Eye (tissue), 1 donor: ENCODE results near the gene ABCA2.

ENCODE experiments used
- DNase-seq: peaks from one replicate; pipeline ENCODE4 v3.0.0-alpha.2; 2015

The ABCA2 gene, protein sequence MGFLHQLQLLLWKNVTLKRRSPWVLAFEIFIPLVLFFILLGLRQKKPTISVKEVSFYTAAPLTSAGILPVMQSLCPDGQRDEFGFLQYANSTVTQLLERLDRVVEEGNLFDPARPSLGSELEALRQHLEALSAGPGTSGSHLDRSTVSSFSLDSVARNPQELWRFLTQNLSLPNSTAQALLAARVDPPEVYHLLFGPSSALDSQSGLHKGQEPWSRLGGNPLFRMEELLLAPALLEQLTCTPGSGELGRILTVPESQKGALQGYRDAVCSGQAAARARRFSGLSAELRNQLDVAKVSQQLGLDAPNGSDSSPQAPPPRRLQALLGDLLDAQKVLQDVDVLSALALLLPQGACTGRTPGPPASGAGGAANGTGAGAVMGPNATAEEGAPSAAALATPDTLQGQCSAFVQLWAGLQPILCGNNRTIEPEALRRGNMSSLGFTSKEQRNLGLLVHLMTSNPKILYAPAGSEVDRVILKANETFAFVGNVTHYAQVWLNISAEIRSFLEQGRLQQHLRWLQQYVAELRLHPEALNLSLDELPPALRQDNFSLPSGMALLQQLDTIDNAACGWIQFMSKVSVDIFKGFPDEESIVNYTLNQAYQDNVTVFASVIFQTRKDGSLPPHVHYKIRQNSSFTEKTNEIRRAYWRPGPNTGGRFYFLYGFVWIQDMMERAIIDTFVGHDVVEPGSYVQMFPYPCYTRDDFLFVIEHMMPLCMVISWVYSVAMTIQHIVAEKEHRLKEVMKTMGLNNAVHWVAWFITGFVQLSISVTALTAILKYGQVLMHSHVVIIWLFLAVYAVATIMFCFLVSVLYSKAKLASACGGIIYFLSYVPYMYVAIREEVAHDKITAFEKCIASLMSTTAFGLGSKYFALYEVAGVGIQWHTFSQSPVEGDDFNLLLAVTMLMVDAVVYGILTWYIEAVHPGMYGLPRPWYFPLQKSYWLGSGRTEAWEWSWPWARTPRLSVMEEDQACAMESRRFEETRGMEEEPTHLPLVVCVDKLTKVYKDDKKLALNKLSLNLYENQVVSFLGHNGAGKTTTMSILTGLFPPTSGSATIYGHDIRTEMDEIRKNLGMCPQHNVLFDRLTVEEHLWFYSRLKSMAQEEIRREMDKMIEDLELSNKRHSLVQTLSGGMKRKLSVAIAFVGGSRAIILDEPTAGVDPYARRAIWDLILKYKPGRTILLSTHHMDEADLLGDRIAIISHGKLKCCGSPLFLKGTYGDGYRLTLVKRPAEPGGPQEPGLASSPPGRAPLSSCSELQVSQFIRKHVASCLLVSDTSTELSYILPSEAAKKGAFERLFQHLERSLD (N-terminal part only)

DNA sequence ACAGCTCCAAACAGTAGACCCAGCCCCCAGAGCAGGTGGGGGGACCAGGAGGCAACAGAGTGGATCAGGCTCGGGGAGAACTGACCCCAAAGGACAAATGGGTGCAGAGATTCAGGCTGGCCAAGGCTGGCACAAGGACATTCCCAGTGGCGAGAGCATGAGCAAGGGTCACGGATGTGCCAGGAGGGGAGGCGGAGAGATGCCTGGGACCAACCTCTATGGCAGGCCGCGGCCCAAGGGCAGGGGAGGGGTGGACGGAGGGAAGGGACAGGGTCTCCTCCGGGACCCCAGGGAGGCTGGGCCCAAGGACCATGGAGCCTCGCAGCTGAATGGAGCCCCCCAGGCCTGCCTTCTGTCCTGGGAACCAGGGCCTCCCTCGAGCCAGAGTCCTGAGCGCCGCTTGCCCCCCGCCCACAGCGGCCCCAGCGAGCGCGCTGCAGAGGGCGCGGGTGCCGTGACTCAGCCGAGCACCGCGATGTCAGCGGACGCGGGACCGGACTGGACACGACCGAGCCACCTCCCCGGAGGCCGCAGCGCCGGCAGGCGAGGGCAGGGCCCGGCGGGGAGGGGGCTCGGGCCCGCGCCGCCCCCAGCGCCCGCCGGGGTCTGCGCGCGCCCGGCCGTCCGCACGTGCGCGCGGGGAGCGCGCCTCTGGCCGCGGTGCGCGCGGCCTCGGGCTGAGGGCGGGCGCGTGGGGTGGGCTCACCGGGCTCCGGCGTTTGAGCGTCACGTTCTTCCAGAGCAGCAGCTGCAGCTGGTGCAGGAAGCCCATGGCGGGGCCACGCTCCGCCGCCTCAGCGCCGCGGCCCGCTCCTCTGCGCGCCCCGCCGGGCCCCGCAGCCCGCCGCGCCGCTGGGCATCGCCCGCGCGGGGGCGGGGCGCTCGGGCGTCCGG is at the start of gene ABCA2:
Gene ABCA2 (minus strand): TSS at position 869 of the 894 bp plus-strand sequence. CDS start 97 bp downstream, at position 772.
- peak; percentile 52 for DNase-seq

DNA sequence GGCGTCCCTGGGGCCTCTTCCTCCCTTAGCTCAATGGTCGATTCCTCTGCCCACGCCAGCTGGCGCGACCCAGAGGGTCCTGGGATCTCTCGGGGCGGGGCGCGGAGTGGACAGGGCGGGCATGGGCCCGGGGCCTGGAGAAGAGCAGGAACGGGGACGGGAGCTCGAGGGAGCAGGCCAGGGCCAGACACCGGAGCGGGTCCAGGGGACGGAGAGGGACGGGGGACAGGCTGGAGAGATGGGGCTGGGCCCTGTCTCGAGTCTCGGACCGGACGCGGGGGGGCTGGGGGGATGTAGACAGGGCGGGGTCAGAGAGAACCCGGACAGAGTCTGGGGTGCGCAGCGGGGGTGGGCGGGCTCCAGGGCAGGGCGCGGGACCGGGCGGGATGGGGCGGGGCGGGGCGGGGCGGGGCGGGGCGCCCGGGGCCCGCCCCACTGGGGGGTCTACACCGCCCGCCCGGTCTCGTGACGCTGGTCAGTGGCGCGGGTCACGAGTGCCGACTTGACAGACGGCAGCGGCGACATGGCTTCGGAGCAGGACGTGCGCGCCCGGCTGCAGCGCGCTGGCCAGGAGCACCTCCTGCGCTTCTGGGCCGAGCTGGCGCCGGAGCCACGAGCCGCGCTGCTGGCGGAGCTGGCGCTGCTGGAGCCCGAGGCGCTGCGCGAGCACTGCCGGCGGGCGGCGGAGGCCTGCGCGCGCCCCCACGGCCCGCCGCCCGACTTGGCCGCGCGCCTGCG is 49.1 kb upstream of the ABCA2 start, which contains the start of gene UAP1L1:
Gene UAP1L1 (plus strand): TSS at position 508 of the 738 bp plus-strand sequence. CDS start 16 bp downstream, at position 524.
- peak; percentile 46 for DNase-seq

DNA sequence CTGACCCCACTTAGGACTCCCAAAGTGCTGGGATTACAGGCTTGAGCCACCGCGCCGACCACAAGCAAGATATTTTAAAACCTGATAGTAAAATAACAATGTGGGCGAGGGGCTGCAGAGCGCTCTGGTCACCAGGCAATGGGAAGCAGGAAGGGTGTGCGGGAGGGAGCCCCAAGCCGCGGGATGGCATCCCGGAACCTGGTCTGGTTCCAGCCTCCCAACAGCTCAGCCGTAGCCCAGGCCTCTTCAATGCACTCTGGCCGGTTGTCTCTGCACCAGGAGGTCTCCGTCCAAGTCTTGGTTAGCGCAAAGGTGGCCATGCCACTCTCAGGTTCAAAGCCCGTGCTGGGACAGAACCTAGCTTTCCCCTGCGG is 48.6 kb upstream of the ABCA2 start:
- DNase-seq, result no peak

DNA sequence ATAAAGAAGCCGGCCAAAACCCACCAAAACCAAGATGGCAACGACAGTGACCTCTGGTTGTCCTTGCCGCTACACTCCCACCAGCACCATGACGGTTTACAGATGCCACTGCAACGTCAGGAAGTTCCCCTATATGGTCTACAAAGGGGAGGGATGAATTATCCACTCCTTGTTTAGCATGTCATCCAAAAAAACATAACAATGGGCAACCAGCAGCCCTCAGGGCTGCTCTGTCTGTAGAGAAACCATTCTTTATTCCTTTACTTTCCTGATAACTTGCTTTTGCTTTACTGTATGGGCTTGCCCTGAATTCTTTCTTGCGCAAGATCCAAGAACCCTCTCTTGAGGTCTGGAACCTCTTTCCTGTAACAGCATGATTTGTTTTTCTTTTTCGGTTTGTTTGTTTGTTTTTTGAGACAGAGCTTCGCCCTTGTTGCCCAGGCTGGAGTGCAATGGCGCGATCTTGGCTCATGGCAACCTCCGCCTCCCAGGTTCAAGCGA is 47.3 kb upstream of the ABCA2 start:
- no peak for DNase-seq

DNA sequence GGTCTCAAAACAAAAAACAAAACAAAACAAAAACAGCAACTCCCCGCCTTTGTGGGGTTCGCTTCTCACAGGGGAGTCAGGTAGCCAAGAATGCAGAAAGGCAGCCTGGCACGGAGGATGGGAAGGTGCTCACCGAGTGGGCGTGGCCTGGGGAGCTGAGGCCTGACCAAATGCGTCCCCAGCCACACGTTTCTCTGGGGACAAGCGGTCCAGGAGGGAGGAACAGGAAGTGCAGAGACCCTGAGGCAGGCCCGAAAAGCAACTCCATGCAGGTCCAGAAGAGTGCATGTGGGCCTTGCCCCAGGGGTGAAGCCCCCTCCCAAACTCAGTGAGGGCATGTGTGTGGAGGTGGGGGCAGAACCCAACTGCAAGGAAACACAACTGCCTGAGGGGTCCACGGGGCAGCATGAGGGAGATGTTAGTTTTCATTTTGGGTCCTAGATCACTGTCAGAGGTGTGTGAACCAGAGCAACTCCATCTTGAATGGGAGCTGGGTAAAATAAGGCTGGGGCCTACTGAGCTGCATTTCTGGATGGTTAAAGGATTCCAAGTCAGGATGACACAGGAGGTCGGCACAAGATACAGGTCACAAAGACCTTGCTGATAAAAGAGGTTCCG is 46.7 kb upstream of the ABCA2 start:
- DNase-seq, result no peak

DNA sequence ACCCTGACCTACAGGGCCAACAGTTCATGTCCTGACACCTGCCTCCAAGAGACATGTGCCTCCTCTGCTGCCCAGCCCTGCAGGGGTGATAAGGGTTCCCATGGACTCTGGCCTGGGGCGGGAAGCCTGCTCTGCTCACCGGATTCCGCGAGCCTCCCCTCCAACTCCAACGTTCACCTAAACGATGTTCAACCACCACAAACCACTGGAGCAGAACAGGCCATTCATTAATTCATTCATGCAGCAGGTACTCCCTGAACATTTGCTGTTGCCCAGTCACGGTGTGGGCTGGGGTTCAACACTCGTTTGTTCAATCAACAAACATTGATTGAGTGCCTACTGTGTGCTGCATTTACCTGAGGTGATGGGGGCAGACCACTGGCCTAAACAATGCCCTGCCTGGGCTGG is 46.0 kb upstream of the ABCA2 start:
- no peak for DNase-seq

DNA sequence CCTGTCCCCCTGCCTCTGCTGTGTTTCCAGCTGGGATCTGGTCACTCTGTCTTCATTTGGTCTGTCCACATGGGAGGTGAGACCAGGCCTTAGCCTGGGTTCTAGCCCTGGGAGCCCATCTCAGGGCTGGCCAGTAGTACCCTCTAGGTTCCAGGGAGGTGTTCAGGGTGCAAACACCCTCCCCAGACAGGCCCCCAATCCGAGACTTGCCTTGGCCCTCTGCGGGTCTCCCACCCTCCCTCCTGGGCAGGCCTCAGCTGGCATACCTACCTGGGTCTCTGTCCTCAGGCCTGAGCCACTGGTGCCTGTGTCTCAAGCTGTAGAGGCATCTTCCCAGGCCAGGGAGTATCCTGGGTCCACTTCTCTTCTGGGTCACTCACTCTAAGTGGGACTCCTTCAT is 43.2 kb upstream of the ABCA2 start:
- DNase-seq, result no peak

DNA sequence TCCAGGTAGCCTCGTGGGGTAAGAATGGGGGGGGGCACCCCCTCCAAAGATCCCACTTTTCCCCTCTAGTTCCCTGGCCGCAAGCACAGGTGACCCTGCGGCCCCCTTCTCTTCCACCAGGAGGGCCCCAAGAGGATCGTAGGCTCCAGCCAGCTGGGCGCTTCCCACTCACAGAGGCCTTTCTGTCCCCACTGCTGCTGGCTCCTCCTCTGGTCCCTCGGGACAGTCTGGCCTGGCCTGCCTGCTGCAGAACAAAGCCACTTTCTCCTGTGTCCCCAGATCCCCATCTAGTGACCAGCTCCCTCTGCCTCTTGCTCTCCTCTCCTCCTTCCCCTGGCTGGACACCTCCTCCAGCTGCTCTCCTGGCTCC is 42.9 kb upstream of the ABCA2 start:
- peak; percentile 79 for DNase-seq

DNA sequence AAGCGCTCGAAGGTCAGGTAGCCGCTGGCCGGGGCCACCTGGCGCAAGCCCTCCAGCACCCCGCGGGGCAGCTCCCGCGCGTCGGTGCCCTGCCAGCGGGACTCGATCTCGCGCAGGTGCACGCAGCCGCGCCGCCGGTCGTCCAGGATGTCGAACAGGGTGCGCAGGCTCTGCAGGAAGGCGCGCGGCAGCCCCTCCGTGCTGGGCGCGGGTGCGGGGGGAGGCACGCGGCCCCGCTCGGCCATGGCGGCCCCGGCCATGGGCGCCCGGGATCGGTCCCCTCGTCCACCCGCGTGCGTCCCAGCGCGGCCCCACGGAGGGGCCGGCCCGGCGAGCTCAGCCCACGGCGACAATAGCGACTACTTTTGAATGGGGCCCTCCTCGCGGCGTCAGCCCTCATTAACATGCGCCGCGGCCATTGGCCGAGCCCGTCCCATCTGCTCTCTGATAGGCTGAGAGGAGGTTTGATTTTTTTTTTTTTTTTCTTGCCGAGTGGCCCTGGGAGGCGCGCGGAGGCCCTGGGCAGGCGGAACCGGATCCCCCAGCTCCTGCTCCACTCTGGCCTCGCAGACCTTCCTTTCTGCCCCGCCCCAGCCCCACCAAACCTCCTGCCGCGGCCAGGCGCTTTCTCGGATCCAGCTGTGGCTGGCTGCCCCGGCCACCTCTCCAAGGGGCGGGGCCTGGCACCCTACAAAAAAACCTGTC is 42.3 kb upstream of the ABCA2 start, which contains the start of gene SAPCD2:
Gene SAPCD2 (minus strand): TSS at position 357 of the 705 bp plus-strand sequence. CDS start 97 bp downstream, at position 260.
- DNase-seq, result peak; percentile 93

DNA sequence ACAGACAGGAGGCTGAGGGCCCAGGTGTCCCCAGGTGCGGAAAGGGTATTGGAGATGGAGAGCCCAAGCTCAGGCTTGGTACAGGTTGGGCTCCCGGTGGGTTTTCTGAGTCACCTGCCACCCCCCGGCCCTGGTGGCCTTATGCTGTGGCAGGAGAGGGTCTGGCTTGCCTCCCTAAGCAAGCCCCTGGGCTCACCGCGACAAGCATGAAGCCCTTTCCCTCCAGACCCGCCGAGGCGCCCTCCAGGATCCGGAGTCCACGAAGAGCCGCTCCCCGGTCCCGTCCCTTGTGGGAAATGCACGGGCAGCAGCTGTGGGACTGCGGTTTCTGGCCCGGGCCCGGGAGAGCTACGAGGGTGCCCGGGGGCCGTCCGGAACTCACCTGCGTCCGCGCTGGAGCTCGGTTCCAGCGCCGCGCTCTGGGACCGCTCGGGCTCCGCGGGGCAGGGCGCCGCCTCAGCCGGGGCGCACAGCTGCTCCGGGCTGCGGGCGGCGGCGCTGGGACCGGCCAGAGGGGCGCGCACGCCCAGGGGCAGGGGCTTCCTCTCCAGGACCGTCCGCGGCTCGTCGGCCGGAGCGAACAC is 41.6 kb upstream of the ABCA2 start:
- peak; percentile 41 for DNase-seq

DNA sequence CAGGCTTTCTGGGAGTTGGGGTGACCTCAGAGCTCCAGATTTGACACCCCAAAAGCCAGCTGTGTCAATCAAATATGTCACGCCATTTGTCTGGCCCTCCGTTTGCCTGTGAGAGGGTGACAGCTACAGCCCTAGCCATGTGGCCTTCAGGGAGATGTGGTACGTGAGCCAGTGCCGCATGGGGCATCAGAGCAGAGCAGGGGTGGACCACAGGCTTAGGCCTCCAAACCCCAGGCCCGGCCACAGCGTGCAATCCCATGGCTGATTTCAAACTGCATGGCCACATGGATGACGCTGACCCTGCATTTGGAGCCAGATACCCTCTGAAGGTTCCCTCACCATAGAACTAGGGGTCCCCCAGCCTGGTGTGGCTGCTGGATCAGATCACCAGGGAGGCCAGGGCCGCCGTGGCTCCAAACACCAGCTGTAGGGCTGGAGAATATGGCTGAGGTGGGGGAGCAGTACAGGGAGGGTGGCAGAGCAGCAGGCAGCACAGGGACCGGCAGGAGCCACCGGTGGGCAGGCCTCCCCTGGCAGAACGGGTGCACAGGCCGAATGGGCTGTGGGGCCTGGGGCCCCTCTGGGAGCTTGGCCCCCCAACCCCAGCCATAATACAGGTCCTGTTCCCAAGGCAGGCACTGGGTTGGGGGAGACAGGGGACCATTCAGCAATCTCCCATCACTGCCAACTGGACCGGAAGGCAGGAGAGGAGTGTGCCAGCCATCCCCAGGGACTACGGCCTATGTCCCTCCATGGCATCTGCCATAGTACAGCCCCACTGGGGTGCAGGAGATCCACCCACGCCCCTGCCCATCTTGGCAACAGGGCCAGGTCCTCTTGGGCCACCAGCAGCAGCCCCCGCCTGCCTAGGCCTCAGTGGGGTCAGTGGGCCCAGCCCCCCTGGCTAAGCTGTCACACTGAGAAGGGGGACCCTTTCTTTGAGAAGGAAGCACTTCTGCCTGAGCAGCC is 40.8 kb upstream of the ABCA2 start:
- no peak for DNase-seq

DNA sequence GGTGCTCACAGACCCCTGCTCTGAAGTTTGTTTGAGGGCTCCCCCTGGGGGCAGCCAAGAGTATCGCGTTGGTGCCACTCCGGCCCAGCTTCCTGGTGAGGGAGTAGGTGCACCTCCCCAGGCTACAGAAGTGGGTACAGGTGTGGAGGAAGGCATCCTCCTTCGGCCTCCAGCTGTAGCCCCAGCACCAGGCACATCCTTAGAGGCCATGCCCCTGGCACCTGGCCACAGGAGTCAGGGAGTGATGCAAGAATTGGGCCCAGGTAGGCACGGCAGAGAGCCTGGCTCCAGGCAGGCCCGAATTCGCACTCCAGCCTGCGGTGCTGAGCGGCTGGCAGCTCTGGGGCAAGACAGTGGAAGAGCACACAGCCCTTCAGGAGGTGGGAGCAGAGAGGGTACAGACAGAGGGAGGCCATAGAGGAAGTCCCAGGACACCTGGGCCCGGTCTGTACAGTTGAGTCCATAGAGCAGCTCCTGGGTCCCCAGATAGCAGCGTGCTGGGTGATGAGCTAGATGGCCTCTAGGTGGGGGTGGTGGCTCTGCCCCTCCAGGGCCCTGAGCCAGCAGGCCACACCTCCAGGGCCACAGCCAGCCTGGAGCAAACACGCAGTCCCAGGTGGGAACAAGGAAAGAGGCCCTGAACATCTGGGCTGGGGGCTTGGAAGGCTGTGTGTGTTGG is 40.0 kb upstream of the ABCA2 start:
- peak; percentile 89 for DNase-seq

DNA sequence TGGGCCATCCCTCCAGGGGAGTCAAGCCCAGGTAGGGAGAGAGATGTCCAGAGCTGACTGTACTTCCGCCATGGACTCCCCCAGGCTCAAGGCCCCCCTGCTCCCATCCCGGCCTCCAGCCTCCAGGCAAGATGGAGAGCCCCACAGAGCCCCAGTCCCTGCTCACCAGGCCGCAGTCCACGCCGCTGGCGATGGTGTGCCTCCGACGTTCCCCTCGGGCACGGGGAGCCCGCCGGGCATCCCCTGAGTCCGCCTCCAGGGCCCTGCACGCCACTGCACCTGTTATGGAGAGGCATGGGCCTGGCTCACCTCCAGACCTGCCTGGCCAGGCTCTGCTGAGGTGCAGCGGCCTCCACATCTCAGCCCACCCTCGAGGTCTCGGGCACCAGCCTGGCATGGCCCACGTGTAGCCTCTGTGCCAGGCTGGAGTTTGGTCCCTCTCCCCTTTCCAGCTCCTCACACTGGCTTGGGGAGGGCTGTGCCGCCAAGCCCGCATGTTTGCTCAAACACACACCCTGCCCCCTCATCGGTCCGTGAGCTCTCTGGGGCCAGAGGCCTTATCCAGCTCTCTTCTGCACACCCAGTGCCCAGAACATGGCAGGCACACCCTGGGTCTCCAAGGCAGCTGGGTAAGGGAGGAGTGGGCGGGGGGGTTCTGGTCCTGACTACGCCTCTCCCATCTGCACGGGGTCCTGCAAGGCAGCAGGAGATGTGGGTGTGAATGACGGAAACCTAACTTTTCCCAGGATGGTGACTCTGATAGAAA is 38.2 kb upstream of the ABCA2 start:
- no peak for DNase-seq

DNA sequence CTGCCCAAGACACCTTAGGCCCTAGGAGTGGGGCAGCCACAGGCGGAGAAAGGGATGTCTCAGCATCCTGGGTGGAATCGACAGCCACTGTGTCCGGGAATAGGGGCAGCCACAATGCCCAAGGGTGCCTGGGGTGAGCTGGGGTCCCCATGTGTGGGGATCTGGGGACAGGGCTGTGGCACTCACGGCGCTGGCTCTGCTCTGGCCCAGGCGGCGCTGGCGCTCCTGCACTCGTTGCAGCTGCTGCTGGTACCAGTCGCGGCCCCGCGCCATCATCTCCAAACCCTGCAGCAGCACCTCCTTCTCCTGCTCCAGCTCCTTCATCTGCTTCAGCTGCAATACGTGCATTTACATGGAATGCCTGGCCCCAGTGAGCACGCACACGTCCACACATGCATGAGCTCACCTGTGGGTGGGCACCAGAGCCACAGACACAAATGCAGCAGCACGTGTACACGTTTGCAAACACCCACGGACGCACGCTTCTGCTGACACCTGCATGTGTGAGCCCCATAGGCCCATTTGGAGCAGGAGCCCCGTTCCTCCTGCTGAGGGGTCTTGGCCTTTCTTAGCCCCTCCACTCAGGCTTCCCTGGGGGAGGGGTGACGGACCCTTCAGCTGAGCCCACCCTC is 37.4 kb upstream of the ABCA2 start:
- DNase-seq, result no peak

DNA sequence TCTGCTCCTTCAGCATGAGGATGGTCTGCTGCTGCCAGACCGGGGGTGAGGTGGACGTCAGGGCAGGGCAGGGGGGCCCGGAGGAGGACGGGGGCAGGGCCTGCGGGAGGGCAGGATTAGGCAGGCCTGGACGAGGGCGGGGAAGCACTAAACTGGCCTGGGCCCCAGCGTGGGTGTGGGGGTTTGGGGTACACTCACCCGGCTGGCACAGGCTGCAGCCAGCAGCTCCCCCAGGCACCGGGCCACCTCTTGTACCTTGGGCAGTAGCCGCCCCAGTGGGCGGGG is 36.8 kb upstream of the ABCA2 start:
- no peak for DNase-seq
